Astrocyte of the cerebellum (primary cell): ENCODE measurements around the gene PDZRN3.

Experiments used
- DNase-seq: peaks from one replicate; pipeline ENCODE4 v3.0.0-alpha.2; 2011; ENCODE audit warnings: low read depth
- H3K4me3 ChIP-seq: 2 replicates; pipeline ENCODE4 v1.5.1; 2011; ENCODE audit warnings: mild to moderate bottlenecking, low read depth, low read length, moderate library complexity
- in situ Hi-C: cut with HindIII; loops from 2 replicates; pipeline ENCODE4 v1.10.0; 2017; ENCODE audit warnings: low sequenced_read_pairs
- TF ChIP-seq, protein P1 (sequence below): IDR thresholded peaks from 2 replicates; pipeline ENCODE4 v1.5.1; 2012; ENCODE audit warnings: low read length, low read depth, moderate library complexity, mild to moderate bottlenecking; ENCODE audit errors: missing control alignments

The PDZRN3 gene

DNA sequence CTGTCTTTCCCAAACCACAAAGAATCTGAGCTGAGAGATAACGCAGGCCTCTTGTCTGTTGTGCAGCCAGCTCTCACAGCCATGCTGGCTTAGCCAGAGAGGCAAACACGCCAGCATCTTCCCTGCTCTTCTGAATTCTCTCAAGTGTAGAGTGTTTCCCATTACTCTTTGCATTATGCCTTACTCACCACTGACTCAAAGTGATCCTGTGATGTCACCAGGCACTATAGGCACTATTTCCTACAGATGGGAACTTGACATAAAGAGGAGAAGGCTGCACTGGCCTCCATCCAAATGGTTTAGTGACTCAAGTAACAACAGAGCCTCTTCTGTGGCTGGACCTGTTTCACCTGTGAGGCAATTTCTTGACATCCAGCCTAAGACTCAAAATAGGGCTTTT lies 44.4 kb downstream of the PDZRN3 start:
- DNase-seq: peak; percentile 73
- TF ChIP-seq, protein P1, sequence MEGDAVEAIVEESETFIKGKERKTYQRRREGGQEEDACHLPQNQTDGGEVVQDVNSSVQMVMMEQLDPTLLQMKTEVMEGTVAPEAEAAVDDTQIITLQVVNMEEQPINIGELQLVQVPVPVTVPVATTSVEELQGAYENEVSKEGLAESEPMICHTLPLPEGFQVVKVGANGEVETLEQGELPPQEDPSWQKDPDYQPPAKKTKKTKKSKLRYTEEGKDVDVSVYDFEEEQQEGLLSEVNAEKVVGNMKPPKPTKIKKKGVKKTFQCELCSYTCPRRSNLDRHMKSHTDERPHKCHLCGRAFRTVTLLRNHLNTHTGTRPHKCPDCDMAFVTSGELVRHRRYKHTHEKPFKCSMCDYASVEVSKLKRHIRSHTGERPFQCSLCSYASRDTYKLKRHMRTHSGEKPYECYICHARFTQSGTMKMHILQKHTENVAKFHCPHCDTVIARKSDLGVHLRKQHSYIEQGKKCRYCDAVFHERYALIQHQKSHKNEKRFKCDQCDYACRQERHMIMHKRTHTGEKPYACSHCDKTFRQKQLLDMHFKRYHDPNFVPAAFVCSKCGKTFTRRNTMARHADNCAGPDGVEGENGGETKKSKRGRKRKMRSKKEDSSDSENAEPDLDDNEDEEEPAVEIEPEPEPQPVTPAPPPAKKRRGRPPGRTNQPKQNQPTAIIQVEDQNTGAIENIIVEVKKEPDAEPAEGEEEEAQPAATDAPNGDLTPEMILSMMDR: no peak
- in situ Hi-C loops: no loop called here
- H3K4me3 ChIP-seq: no peak overlapping the region

DNA sequence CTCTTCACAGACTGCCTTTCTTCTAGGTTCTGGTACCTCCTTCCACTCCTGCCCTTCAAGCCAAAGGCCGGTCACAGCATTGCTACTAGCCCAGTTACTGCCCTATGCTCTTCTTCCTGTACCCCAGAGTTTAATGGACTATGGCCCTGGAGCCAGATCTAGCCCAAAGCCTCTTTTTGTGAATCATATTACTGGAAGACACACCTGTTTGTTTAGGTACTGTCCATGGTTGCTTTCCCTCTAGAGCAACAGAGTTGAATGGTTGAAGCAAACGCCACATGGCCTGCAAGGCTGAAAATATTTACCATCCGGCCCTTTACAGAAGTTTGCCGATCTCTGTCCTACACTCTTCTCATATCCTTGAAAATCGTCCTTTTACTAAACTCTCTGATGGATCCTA lies 47.0 kb downstream of the PDZRN3 start:
- H3K4me3 ChIP-seq: no peak overlapping the region
- TF ChIP-seq, protein P1: no peak
- in situ Hi-C loops: no loop called here
- DNase-seq: no peak

DNA sequence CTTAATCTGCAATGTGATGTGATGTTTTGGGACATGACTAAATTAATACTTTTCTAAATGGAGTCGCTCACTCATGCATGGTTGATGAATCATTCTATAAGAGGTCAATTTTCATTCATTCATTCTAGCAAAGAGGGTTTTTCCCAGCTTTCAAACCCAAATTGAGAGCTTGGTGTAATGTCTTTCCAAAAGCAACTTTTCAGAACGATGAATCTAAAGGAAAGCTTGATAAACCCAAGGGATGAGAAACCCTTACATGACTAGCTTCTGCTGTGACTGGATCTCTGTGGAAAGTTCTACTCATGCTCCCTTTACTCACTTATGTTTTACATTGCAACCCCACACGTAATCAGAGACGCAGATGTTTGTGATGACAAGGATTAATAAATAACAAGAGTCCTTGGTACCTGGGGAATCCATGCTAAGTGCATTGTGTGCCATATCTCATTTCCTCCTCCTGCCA lies 47.7 kb downstream of the PDZRN3 start:
- DNase-seq: no peak
- no peak overlapping the region for H3K4me3 ChIP-seq
- in situ Hi-C loops: no loop called here
- TF ChIP-seq, protein P1: no peak

DNA sequence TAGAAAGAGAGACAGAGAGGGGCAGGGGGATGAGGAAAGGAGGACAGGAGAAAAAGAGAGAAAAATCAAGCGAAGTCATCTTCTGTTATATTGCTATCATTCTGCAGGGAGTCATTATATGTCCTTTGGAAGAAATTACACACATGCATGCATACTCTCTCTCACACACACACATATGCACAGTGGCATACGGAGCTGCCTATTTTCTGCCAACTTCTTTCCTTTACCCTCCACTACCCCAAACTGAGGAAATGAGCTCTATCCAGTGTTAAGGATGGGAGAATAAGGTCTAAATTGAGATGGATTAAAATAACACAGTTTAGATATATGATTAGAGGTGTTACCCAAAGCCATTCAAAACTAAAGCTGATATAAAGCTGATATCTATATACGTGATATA lies 48.8 kb downstream of the PDZRN3 start:
- H3K4me3 ChIP-seq: no peak overlapping the region
- TF ChIP-seq, protein P1: no peak
- no peak for DNase-seq
- in situ Hi-C loops: no loop called here

DNA sequence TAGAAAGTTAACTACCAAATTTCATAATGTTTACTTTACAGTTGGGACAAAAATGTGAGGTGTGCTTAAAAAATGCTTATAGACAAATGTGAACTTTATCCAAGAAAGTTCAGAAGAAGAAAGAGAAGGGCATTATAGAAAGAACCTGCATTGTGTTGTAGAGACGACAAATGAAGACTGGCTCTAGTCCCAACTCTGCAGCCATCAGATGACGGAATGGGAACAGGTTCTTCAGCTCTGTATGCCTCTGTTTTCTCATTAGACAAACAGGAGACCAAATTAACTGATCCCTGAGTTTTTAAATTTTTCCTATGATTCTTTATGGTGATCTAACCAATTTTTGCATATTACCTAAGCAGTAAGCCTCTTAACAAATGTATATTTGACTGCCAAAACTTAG lies 49.2 kb downstream of the PDZRN3 start:
- no peak for DNase-seq
- no peak overlapping the region for H3K4me3 ChIP-seq
- TF ChIP-seq, protein P1: no peak
- in situ Hi-C loops: no loop called here

DNA sequence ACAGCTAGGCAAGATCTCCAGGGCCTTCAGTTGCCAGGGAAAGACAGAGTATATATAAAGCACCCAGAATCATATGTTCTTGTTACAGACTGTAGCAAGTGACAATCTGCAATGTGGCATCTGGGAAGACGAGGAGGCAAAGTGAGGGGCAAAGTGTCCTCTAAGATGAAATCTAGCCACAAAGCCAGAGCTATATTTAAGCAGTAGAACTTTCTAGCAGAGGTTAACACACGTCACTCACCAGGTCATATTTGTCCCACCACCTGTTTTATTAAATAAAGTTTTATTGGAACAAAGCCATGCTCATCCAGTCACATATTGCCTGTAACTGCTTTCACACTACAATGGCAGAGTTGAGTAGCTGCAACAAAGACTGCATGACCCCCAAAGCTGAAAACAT lies 51.5 kb downstream of the PDZRN3 start:
- no peak overlapping the region for H3K4me3 ChIP-seq

More for the DNA sequence above, 51.5 kb downstream of the PDZRN3 start:
- in situ Hi-C loops: no loop called here
- TF ChIP-seq, protein P1: no peak
- no peak for DNase-seq
